LNCaP clone FGC (cell line): ENCODE results near the gene LAMP1.

Experiments used
- DNase-seq: peaks from one replicate; pipeline ENCODE4 v3.0.0-alpha.2; 2011; ENCODE audit warnings: low read depth
- H3K4me3 ChIP-seq: 2 replicates; pipeline ENCODE4 v1.5.1; 2011; ENCODE audit warnings: mild to moderate bottlenecking, low read depth, low read length, control low read depth
- CTCF ChIP-seq: IDR thresholded peaks from 2 replicates; pipeline ENCODE4 v1.5.1; 2012; ENCODE audit warnings: mild to moderate bottlenecking; ENCODE audit not compliant: control insufficient read depth, insufficient read depth; ENCODE audit errors: extremely low read depth

The LAMP1 gene

GRCh38 chr13:113359571-113359970, 62.5 kb downstream of the LAMP1 start:
- DNase-seq = no peak
- no peak for TF ChIP-seq CTCF

GRCh38 chr13:113360446-113360845, 63.4 kb downstream of the LAMP1 start:
- no peak overlapping the region for H3K4me3 ChIP-seq
- TF ChIP-seq CTCF = no peak
- no peak for DNase-seq

More at GRCh38 chr13:113359571-113359970, 62.5 kb downstream of the LAMP1 start:
- no peak overlapping the region for H3K4me3 ChIP-seq

- DNase-seq = no peak
- no peak overlapping the region for H3K4me3 ChIP-seq
- no peak for TF ChIP-seq CTCF
Observed at GRCh38 chr13:113361406-113361805, 64.4 kb downstream of the LAMP1 start.

- no peak for TF ChIP-seq CTCF
- DNase-seq = no peak
- H3K4me3 ChIP-seq = peak overlapping the region; percentile 44
Observed at GRCh38 chr13:113364311-113364889, 67.4 kb downstream of the LAMP1 start.

- DNase-seq = no peak
- no peak for TF ChIP-seq CTCF
- H3K4me3 ChIP-seq = peak overlapping the region; percentile 44
Observed at GRCh38 chr13:113364901-113365582, 68.0 kb downstream of the LAMP1 start.

GRCh38 chr13:113365583-113365970, 68.5 kb downstream of the LAMP1 start:
- DNase-seq = no peak
- H3K4me3 ChIP-seq = no peak overlapping the region
- TF ChIP-seq CTCF = no peak
